ENCODE measurements around the gene CCDC171.

- TF ChIP-seq CTCF (IDR thresholded peaks at IDR 0.05): no peak
- TF ChIP-seq POLR2A (IDR thresholded peaks at IDR 0.05): no peak
Measured at GRCh38 chr9:15543047-15543813, 9.6 kb upstream of the CCDC171 start.

All from thyroid gland (tissue), 4 donors.